HepG2 (cell line): Measurements from ENCODE around the gene DOK4. TPM values are rescaled to one million over a fixed set of nuclear protein-coding genes. Genes with fewer than 3 reads are reported as not detected.

Experiments
- ATAC-seq: fragments of 200-7000 bp; cut with Tn5 transposase; 3 replicates; pipeline ENCODE4 v1.9.1; 2020; ENCODE audit warnings: mild to moderate bottlenecking, moderate library complexity
- BruUV-seq: library from RNA; stranded (reverse); fragments of 400-500 nt; replicated peaks from 2 replicates; lab custom pipeline; 2021; lab: Mats Ljungman, UMichigan
- CTCF ChIA-PET: fragments of 300-600 bp; formaldehyde crosslinking; extraction: SDS; loops from one replicate; lab custom pipeline; 2021; ENCODE audit warnings: low total read pairs, inconsistent platforms, low intra/inter-chr PET ratio; lab: Yijun Ruan, JAX
- POLR2A ChIA-PET: fragments of 350-600 bp; sonication (Branson Sonifier 250); formaldehyde crosslinking; loops from one replicate; lab custom pipeline; 2020; ENCODE audit warnings: antibody characterized with exemption, inconsistent platforms; lab: Yijun Ruan, JAX
- DNase-seq: peaks from one replicate; pipeline ENCODE4 v3.0.0-alpha.2; 2015; ENCODE audit warnings: low spot score
- FAIRE-seq: peaks from 3 replicates; lab custom pipeline; 2011; peaks lifted over from hg19 to GRCh38; lab: Jason Lieb, UNC
- H2AFZ ChIP-seq: one replicate; pipeline ENCODE4 v1.6.1; 2011; ENCODE audit warnings: low read length, inconsistent platforms
- H3K27ac ChIP-seq: fragments of 300-600 bp; 3 replicates; pipeline ENCODE4 v1.8.0; 2011; ENCODE audit warnings: mixed run types, mild to moderate bottlenecking, mixed read lengths, low read length, inconsistent platforms; ENCODE audit not compliant: insufficient read depth; ENCODE audit errors: extremely low read length
- H3K27me3 ChIP-seq, 2 experiments: fragments of 200-600 bp in 1 of 2; 2 replicates in 1 of 2; 3 replicates in 1 of 2; pipeline versions ENCODE4 v1.6.0 to v1.8.0; 2011; ENCODE audit warnings: low read length in 2 of 2, mild to moderate bottlenecking in 2 of 2, moderate library complexity in 2 of 2, inconsistent platforms in 1 of 2; ENCODE audit not compliant: insufficient read depth in 2 of 2, control insufficient read depth in 1 of 2
- H3K36me3 ChIP-seq, 2 experiments: fragments of 200-600 bp in 1 of 2; replicated peaks in 1 of 2; 2 replicates in 1 of 2; 3 replicates in 1 of 2; pipeline versions ENCODE4 v1.5.1 to v1.8.0; 2011; ENCODE audit warnings: low read length in 2 of 2, inconsistent platforms in 1 of 2; ENCODE audit not compliant: insufficient read depth in 2 of 2, control insufficient read depth in 1 of 2
- H3K4me1 ChIP-seq: 2 replicates; pipeline ENCODE4 v1.5.1; 2012; ENCODE audit warnings: low read length, inconsistent platforms; ENCODE audit not compliant: insufficient read depth
- H3K4me2 ChIP-seq: 2 replicates; pipeline ENCODE4 v1.6.0; 2011; ENCODE audit warnings: low read depth, low read length, inconsistent platforms
- H3K4me3 ChIP-seq, 3 experiments: fragments of 200-600 bp in 1 of 3; sonication (generic), shearing (Covaris generic) in 1 of 3; replicated peaks in 1 of 3; 2 replicates each; pipeline ENCODE4 v1.5.1; 2011 to 2016; ENCODE audit warnings: low read length in 3 of 3, inconsistent platforms in 2 of 3, low read depth in 2 of 3, mild to moderate bottlenecking in 2 of 3, control low read depth in 1 of 3, mixed read lengths in 1 of 3; ENCODE audit not compliant: insufficient read depth in 1 of 3
- H3K79me2 ChIP-seq: one replicate; pipeline ENCODE4 v1.6.1; 2011; ENCODE audit warnings: low read length, inconsistent platforms; ENCODE audit not compliant: insufficient read depth
- H3K9ac ChIP-seq: 2 replicates; pipeline ENCODE4 v1.6.0; 2011; ENCODE audit warnings: mild to moderate bottlenecking, low read depth, low read length, inconsistent platforms; ENCODE audit not compliant: insufficient read depth
- H3K9me3 ChIP-seq: 2 replicates; pipeline ENCODE4 v1.5.1; 2012; ENCODE audit warnings: mild to moderate bottlenecking, low read length
- H4K20me1 ChIP-seq: 2 replicates; pipeline ENCODE4 v1.6.0; 2011; ENCODE audit warnings: inconsistent platforms, mild to moderate bottlenecking, low read length, moderate library complexity; ENCODE audit not compliant: insufficient read depth
- ATF3 ChIP-seq: sonication (generic); formaldehyde crosslinking; IDR thresholded peaks from 2 replicates; pipeline ENCODE4 v1.4.0; 2020; ENCODE audit warnings: missing genetic modification reagents
- BRD4 ChIP-seq: sonication (generic); formaldehyde crosslinking; IDR thresholded peaks from 2 replicates; pipeline ENCODE4 v1.4.0; 2020; ENCODE audit warnings: missing genetic modification reagents
- FOSL1 ChIP-seq: sonication (generic); formaldehyde crosslinking; IDR thresholded peaks from 2 replicates; pipeline ENCODE4 v1.9.0; 2021; ENCODE audit warnings: missing genetic modification reagents, borderline replicate concordance
- GATAD2A ChIP-seq: IDR thresholded peaks from 2 replicates; pipeline ENCODE4 v1.6.1; 2016
- HMGXB4 ChIP-seq, 2 experiments: sonication (generic) in 1 of 2; formaldehyde crosslinking in 1 of 2; IDR thresholded peaks; 2 replicates each; pipeline versions ENCODE4 v1.4.0 to v1.6.1; 2018 to 2020; ENCODE audit warnings: missing genetic modification reagents in 2 of 2, borderline replicate concordance in 1 of 2, low read depth in 1 of 2, mild to moderate bottlenecking in 1 of 2, missing biosample characterization in 1 of 2
- SRSF9 ChIP-seq: fragments of 200-400 bp; formaldehyde crosslinking; IDR thresholded peaks from 2 replicates; pipeline ENCODE4 v1.6.1; 2018; ENCODE audit warnings: borderline replicate concordance, mild to moderate bottlenecking, low read depth, low read length; ENCODE audit not compliant: insufficient read depth, poor library complexity, severe bottlenecking
- SUZ12 ChIP-seq: fragments of 150-350 bp; IDR thresholded peaks from 2 replicates; pipeline ENCODE4 v1.6.1; 2014; ENCODE audit warnings: low read depth, low read length
- ZFP82 ChIP-seq: sonication (generic); formaldehyde crosslinking; IDR thresholded peaks from 2 replicates; pipeline ENCODE4 v1.5.1; 2020; ENCODE audit warnings: mild to moderate bottlenecking, missing genetic modification reagents, borderline replicate concordance
- ZHX1 ChIP-seq: sonication (generic); formaldehyde crosslinking; IDR thresholded peaks from 2 replicates; pipeline ENCODE4 v1.8.1; 2022; ENCODE audit warnings: low read depth, mild to moderate bottlenecking, missing genetic modification reagents
- ZMYM2 ChIP-seq: sonication (generic); formaldehyde crosslinking; IDR thresholded peaks from 2 replicates; pipeline ENCODE4 v1.8.0; 2022; ENCODE audit warnings: mild to moderate bottlenecking, missing genetic modification reagents
- ZNF180 ChIP-seq: sonication (generic); formaldehyde crosslinking; IDR thresholded peaks from 2 replicates; pipeline ENCODE4 v1.4.0; 2020; ENCODE audit warnings: low read depth, missing genetic modification reagents, borderline replicate concordance
- ZNF629 ChIP-seq: sonication (generic); formaldehyde crosslinking; conservative IDR thresholded peaks from 2 replicates; pipeline ENCODE4 v1.5.0; 2020; ENCODE audit warnings: missing genetic modification reagents
- ZNF768 ChIP-seq: sonication (generic); formaldehyde crosslinking; IDR thresholded peaks from 2 replicates; pipeline ENCODE4 v1.4.0; 2020; ENCODE audit warnings: missing genetic modification reagents
- WGBS: methylation state at CpG from one replicate; pipeline ENCODE4 v1.1.6; 2017; ENCODE audit warnings: low lambda C conversion rate; 5-methylcytosine and 5-hydroxymethylcytosine counted together
- in situ Hi-C: cut with HindIII; loops from 2 replicates; pipeline ENCODE4 v1.10.0; 2017; ENCODE audit warnings: low pct_unique_long_range_greater_than_20kb; ENCODE audit not compliant: extremely low pct_ligation_motif_present
- intact Hi-C: fragments of 100-400 bp; cut with micrococcal nuclease; formaldehyde crosslinking; loops from one replicate; pipeline ENCODE4 v1.10.0; 2022; ENCODE audit not compliant: unreplicated experiment
- polyA plus RNA-seq, 8 experiments: library from polyadenylated mRNA; depleted of rRNA in 3 of 8; stranded (reverse) in 7 of 8; unstranded in 1 of 8; fragments of >200 nt; fragmentation: Illumina TruSeq in 4 of 8; extraction: Trizol in 4 of 8; gene quantifications; 2 replicates each; pipeline versions ENCODE4 v1.2.1 to v1.2.3, GENCODE V29; 2011 to 2016; ENCODE audit warnings: low read depth in 4 of 8, missing spikeins in 1 of 8, mixed read lengths in 1 of 8; ENCODE audit not compliant: insufficient read depth in 1 of 8
- total RNA-seq, 5 experiments: library from RNA; depleted of rRNA; stranded (reverse); fragments of >200 nt; fragmentation: Illumina TruSeq; extraction: Trizol; gene quantifications; 2 replicates each; pipeline ENCODE4 v1.2.3, GENCODE V29; 2016; ENCODE audit warnings: low read depth in 1 of 5

Gene DOK4
- total and polyA plus RNA-seq, 2 of the 13 experiments (the other 11 are each of a cell fraction or from before 2014, with no cell fraction given) = 52.7 to 70.0 TPM

GRCh38 chr16:57514371-57514770, 28.1 kb upstream of the DOK4 start:
- POLR2A ChIA-PET = interaction anchor here (3.5 kb wide), 1 partner anchor 43 kb away, joined by 12 read pairs; no protein-coding TSS in a partner anchor
- BruUV-seq = no TSS peak

GRCh38 chr16:57513371-57514102, 27.2 kb upstream of the DOK4 start:
- intact Hi-C loops = no loop called here
- WGBS = 55% methylated on average over 14 of the region's 14 CpGs
- no peaks in the 10 kb centered on the region for H3K79me2 ChIP-seq
- FAIRE-seq (no peak), DNase-seq (no peak), ATAC-seq (no peak)
- ChIA-PET POLR2A (interaction anchor here (3.5 to 3.7 kb wide), 2 partner anchors 27 to 42 kb away, joined by 12 to 15 read pairs; partner anchors contain the start of gene DOK4), CTCF (no interaction called here)
- no peaks in the 10 kb centered on the region for H4K20me1 ChIP-seq
- peaks cover 32% of the 10 kb centered on the region for H3K4me1 ChIP-seq
- H3K9ac ChIP-seq = no peak overlapping the region
- H3K4me2 ChIP-seq = no peak overlapping the region
- no TSS peak for BruUV-seq
- no peaks in the 10 kb centered on the region for H3K9me3 ChIP-seq
- H3K27me3 ChIP-seq = peaks cover 2 to 9% of the 10 kb centered on the region in 2 experiments; a peak in 3 of 5 replicates
- H3K27ac ChIP-seq = no peak overlapping the region
- H3K4me3 ChIP-seq = no peak overlapping the region
- H2AFZ ChIP-seq = no peak overlapping the region
- no peaks in the 10 kb centered on the region for H3K36me3 ChIP-seq
- in situ Hi-C loops = no loop called here
- TF ChIP-seq SRSF9 (no peak), FOSL1 (CRISPR knock-in tag) (no peak), ZHX1 (CRISPR knock-in tag) (no peak), ZMYM2 (CRISPR knock-in tag) (no peak), ZNF180 (CRISPR knock-in tag) (no peak), SUZ12 (no peak), GATAD2A (CRISPR knock-in tag) (no peak), HMGXB4 (CRISPR knock-in tag; IDR thresholded peaks at IDR 0.05; ENCODE audit: borderline replicate concordance in 1 of 2, low read depth in 1 of 2) (no peak), ZFP82 (CRISPR knock-in tag) (no peak)

More at GRCh38 chr16:57514371-57514770, 28.1 kb upstream of the DOK4 start:
- CTCF ChIA-PET = no interaction called here
- Histone ChIP-seq H4K20me1 (no peaks in the 10 kb centered on the region), H3K27ac (no peak overlapping the region), H3K4me3 (no peak overlapping the region), H3K9me3 (no peaks in the 10 kb centered on the region), H3K9ac (no peak overlapping the region), H2AFZ (no peak overlapping the region), H3K4me1 (peaks cover 34% of the 10 kb centered on the region), H3K4me2 (no peak overlapping the region), H3K27me3 (peaks cover 1 to 3% of the 10 kb centered on the region in 2 experiments; a peak in 2 of 5 replicates), H3K79me2 (no peaks in the 10 kb centered on the region), H3K36me3 (no peaks in the 10 kb centered on the region)
- no peak for ATAC-seq
- 61% methylated on average over 4 of the region's 4 CpGs for WGBS
- intact Hi-C loops = no loop called here
- DNase-seq = no peak
- no peak for FAIRE-seq
- TF ChIP-seq ATF3 = no peak
- TF ChIP-seq ZNF629 (CRISPR knock-in tag) = peak; percentile 65
- TF ChIP-seq ZNF768 (CRISPR knock-in tag) = peak; percentile 40
- TF ChIP-seq BRD4 (CRISPR knock-in tag) = no peak
- in situ Hi-C loops = no loop called here
